GM18870 (cell line): ENCODE results near the gene SLC1A7.

Source experiments
- ATAC-seq: cut with Tn5 transposase; IDR thresholded peaks from one replicate; pipeline ENCODE4 v1.9.1; 2021; ENCODE audit warnings: moderate library complexity; ENCODE audit not compliant: unreplicated experiment

The SLC1A7 gene

DNA sequence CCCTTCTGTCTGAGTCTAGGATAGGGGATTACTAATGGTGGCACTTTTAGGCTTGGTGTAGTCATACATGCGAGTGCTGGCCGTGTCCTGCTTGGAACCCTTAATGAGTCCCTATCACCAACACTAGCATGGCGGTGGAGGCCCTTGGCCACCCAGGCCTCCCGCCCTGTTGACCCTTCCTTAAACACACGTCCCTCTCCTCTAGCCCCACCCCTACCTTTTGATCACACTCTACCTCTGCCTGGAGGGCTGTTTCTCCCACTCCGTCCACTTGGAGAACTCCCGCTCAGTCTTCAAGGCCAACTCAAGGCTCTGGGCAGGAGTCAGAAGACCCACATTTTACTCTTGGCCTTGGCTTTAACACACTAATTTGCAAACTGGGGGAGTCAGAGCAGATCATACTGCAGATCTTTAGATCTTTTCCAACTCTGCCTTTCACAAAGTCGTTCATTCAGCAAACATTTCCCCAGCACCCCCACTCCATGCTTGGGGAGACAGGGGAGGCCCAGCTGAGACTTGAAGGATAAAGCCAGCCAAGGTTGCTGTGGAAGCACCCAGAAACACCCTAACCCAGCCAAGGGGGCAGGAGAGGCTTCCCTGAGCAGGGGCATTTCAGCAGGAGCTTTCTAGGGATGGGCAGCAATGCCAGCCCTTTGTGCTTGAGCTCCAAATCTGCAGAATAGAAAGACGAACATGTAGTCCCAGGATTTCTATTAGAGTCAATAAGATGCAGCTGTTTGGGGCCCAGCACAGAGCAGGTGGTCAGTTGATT, 78.5 kb downstream of the SLC1A7 start:
- no peak for ATAC-seq

- no peak for ATAC-seq
Measured at GRCh38 chr1:53062708-53063591, 79.5 kb downstream of the SLC1A7 start.

GRCh38 chr1:53061859-53062707, 80.4 kb downstream of the SLC1A7 start, which contains the start of gene PODN:
Gene PODN, plus strand, starts transcription at chr1:53062213. Its CDS starts 7,643 bp downstream, at chr1:53069856.
- ATAC-seq: no peak

GRCh38 chr1:53061123-53061858, 81.1 kb downstream of the SLC1A7 start:
- no peak for ATAC-seq

DNA sequence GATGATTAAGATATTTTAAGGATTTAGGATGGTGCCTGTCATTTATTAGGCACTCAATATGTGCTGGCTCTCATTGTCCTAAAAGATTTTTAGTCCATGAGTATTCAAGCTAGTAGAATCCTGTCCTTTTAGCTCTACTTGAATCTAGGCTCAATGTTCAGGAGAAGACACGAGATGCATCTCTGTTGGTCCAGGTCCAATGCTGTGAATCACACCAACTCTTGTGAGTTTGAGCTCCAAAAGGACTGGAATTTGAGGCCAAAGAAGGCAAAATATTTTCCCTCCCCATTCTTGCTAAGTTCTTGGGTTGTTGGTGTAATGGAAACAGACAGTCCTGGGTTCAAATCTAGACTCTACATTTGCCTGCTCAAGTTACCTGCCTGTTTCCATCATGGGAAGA, 81.9 kb downstream of the SLC1A7 start:
- ATAC-seq: no peak

DNA sequence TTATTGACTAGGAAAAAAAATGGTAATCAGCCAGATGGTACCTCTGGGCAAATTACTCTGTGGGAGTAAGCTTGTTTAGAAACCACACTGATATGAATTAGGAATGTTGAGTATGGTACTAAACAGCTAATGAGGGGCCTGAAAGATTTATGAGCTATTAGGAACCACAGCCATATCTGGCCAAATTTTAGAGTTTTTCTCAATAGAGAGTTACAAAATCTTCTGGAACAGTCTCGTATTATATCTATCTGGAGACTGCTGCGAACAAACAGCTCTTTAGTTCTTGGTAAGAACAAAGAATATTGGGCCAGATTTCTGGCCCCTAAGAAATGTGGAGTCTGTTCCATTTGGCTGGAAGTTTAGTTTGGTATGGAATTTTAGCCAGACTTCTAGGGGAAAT, 85.3 kb downstream of the SLC1A7 start:
- no peak for ATAC-seq

DNA sequence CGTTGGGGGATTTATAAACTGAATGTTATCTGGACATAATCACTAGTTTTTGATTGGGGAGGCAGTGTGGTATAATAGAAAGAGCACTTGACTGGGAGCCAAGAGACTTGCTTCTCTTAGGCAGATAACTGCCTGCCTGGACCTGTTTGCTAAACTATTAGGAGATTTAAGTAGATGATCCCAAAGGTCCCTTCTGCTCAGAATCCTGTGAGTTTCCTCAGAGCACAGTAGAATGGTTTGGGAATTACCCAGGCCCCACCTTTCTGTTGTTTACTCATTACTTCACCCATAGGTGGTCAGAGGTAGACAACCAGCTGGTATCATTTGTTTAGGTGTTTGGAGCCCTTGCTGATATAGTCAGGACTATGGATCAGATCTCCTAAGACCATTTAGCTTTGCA, 90.8 kb downstream of the SLC1A7 start:
- no peak for ATAC-seq

DNA sequence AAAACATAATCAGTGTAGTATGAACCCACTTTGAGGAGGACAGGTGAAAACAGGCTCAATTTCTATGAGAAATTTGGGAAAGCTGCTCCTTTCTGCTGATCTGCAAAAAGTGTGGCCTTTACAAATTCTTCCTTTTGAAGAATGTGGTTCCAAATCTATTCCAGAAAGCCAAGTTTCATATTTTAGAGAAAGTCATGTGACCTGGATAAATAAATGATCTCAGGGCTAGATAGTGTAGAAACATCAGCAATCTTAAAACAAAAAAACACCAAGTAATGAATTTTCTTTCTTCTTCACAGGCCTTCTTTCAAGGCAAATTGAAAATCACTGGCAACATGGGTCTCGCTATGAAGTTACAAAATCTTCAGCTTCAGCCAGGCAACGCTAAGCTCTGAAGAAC, 92.1 kb downstream of the SLC1A7 start:
- no peak for ATAC-seq

DNA sequence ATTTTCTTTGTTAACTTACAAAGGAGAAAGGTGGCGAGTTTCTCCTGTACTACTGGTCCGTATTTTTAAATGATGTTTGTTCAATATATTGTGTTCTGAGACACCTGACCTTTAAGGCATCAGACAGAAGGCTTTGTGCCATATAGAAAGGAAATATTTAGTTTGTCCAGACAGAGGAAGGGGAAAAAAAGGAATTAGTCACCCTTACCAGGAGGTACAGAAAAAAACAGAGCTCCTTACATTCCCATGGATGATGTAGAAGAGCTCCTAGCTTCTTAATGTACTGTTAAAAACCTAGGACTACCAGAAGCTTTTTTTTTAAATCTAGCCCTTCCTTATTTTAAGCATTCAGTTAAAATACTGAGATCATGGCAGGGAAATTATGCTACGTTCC, 92.9 kb downstream of the SLC1A7 start:
- no peak for ATAC-seq

- ATAC-seq: no peak
Measured at GRCh38 chr1:53048960-53049573, 93.4 kb downstream of the SLC1A7 start.

DNA sequence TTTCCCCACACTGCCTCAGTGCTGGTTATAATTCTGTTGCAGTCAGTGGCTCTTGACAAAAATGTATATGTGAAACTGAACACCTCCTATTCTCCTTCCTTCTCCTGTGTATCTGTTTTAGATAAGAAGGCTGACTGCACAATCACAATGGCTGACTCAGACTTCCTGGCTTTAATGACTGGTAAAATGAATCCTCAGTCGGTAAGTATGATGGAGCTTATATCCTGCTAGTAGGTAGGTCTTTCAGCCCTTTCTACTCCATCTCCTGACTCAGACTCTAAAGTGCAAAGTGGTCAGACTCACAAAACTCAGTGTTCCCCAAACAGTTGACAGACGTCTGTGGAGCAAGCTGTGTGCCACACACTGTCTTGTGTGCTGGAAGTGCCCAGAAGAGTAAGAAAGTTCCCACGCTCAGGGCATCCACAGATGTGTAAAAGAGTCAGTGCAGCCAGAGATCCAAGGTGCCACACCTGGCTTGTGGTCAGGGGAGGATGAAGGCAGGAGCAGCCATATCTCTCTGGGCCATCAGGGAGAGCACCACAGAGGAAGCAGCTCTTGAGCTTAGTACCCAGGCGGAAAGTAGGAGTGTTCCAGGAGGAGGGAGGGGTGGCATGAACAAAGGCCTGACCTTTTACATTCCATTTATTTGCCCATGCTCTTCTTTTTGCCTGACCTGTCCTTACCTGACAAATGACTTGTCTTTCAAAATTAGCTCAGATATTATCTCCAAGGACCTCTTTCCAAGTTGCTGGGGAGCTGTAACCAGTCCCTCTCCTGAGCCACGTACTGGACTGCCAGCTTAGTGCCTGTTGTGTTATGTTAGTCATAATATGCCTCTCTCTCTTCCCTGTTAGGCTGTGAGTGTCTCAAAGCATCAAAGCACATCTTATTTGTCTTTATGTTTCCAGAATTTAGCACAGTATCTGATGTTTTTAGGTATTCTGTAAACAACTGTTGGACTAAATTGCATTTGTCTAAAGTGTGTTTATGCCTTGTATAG, 94.4 kb downstream of the SLC1A7 start:
- no peak for ATAC-seq

- ATAC-seq: no peak
Measured at GRCh38 chr1:53046930-53047329, 95.5 kb downstream of the SLC1A7 start.

- ATAC-seq: no peak
Measured at GRCh38 chr1:53044926-53045325, 97.5 kb downstream of the SLC1A7 start.

DNA sequence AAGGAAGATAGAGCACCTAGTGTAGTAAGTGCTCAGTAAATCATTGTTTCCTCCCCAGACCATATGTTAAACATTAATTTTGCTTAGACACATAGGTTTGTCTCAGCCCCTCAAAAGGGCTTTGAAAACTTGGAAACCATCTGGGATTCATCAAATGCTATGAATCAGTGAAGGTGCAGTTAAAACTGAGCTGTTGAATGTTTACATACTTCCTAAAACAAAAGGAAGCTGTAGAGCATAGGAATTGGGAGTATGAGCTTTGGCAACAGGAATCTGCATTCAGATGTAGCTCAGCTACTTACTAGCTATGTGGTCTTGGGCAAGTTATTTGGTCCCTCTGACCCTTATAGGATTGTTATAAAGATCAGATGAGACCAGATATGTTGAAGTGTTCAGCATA, 99.2 kb downstream of the SLC1A7 start:
- no peak for ATAC-seq

- ATAC-seq: no peak
Measured at GRCh38 chr1:53038566-53038965, 103.9 kb downstream of the SLC1A7 start.
